Astrocyte of the spinal cord (primary cell): Measurements from ENCODE around the gene NPEPPS.

Experiments used
- DNase-seq: peaks from one replicate; pipeline ENCODE4 v3.0.0; 2011; ENCODE audit warnings: low read depth, low spot score
- H3K4me3 ChIP-seq: 2 replicates; pipeline ENCODE4 v1.5.1; 2011; ENCODE audit warnings: low read depth, mild to moderate bottlenecking, low read length, moderate library complexity
- CTCF ChIP-seq: IDR thresholded peaks from 2 replicates; pipeline ENCODE4 v1.5.1; 2012; ENCODE audit warnings: low read depth, mild to moderate bottlenecking, low read length, inconsistent platforms
- in situ Hi-C: cut with HindIII; loops from 2 replicates; pipeline ENCODE4 v1.10.0; 2017; ENCODE audit warnings: low sequenced_read_pairs

Gene NPEPPS

GRCh38 chr17:47649153-47649971 is 118.5 kb downstream of the NPEPPS start, which contains the start of gene KPNB1:
Gene KPNB1, plus strand, starts transcription at chr17:47649919. Its CDS starts 326 bp downstream, at chr17:47650245.
- no peak for TF ChIP-seq CTCF
- in situ Hi-C loops, result no loop called here
- DNase-seq, result peak; percentile 100
- peak within 1 kb of the TSS; percentile 65 for H3K4me3 ChIP-seq

GRCh38 chr17:47649972-47650524 is 119.1 kb downstream of the NPEPPS start:
- in situ Hi-C loops, result no loop called here
- peak; percentile 56 for DNase-seq
- H3K4me3 ChIP-seq, result peak overlapping the region; percentile 61
- no peak for TF ChIP-seq CTCF

GRCh38 chr17:47650525-47651522 is 119.9 kb downstream of the NPEPPS start:
- TF ChIP-seq CTCF, result no peak
- peak; percentile 97 for DNase-seq
- in situ Hi-C loops, result no loop called here
- peak overlapping the region; percentile 61 for H3K4me3 ChIP-seq

- H3K4me3 ChIP-seq, result no peak overlapping the region
- DNase-seq, result no peak
- no peak for TF ChIP-seq CTCF
- in situ Hi-C loops, result no loop called here
These were observed 120.8 kb downstream of the NPEPPS start for GRCh38 chr17:47651704-47652103.

DNA sequence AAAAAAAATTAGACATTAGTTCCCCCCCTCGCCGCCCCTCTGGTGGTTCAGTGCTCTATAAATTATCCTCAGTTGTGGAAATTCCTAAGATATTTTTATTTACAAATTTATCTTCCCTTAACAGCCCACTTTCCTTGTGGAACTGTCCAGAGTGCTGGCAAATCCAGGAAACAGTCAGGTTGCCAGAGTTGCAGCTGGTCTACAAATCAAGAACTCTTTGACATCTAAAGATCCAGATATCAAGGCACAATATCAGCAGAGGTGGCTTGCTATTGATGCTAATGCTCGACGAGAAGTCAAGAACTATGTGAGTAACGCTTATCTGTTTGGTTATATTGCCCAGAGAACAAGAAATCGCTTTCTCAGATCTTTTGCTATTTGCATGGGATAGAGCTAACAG is 121.7 kb downstream of the NPEPPS start:
- in situ Hi-C loops, result no loop called here
- no peak for DNase-seq
- no peak for TF ChIP-seq CTCF
- no peak overlapping the region for H3K4me3 ChIP-seq

- no peak overlapping the region for H3K4me3 ChIP-seq
- DNase-seq, result no peak
- TF ChIP-seq CTCF, result no peak
- in situ Hi-C loops, result no loop called here
These were observed 122.5 kb downstream of the NPEPPS start for GRCh38 chr17:47653442-47653841.
